ENCODE results near the gene TRIM8. TPM values are rescaled to one million over a fixed set of nuclear protein-coding genes. Genes with fewer than 3 reads are reported as not detected.

The TRIM8 gene
- total and polyA plus RNA-seq, 2 of the 8 experiments (the other 6 are each of a cell fraction or from before 2014, with no cell fraction given): 24.9 to 38.8 TPM

GRCh38 chr10:102702742-102703141 lies 58.5 kb downstream of the TRIM8 start:
- 88% methylated on average over 2 of the region's 2 CpGs; no CpG with 5 or more reads in 1 of the 2 experiments for WGBS, 2 experiments (ENCODE audit: extremely low coverage in 1 of 2, insufficient coverage in 1 of 2, insufficient read length in 1 of 2, insufficient replicate concordance in 2 of 2, low coverage in 1 of 2, low lambda C conversion rate in 2 of 2, missing lambda C conversion rate in 1 of 2)
- H3K27ac ChIP-seq (ENCODE audit: low read depth, low read length): no peak overlapping the region
- H3K4me2 ChIP-seq (ENCODE audit: insufficient read depth in 1 of 2, low read depth in 2 of 2, low read length in 2 of 2): no peak overlapping the region
- no peak overlapping the region for H4K91ac ChIP-seq (replicated peaks; ENCODE audit: insufficient read length, low read length)
- no peak overlapping the region for H2BK120ac ChIP-seq (replicated peaks; ENCODE audit: low read depth, low read length)
- no peaks in the 10 kb centered on the region for H3K23me2 ChIP-seq (ENCODE audit: low read depth, low read length)
- no peaks in the 10 kb centered on the region for H3K79me2 ChIP-seq (ENCODE audit: control insufficient read depth in 1 of 2, insufficient read depth in 2 of 2, low read length in 2 of 2)
- ChIA-PET POLR2A (ENCODE audit: partially characterized antibody) (interaction anchor here (1.3 kb wide), 1 partner anchor 53 kb away, joined by 3 read pairs; no protein-coding TSS in a partner anchor), CTCF (ENCODE audit: partially characterized antibody) (interaction anchor here (0.9 to 1.0 kb wide), 2 partner anchors 27 to 32 kb away, joined by 3 read pairs; no protein-coding TSS in a partner anchor)
- H3K4ac ChIP-seq (replicated peaks; ENCODE audit: insufficient read length, low read depth, low read length): no peak overlapping the region
- no peak overlapping the region for H4K8ac ChIP-seq (ENCODE audit: extremely low read depth, insufficient read depth, low read length)
- H4K20me1 ChIP-seq (replicated peaks in 1 of 2; ENCODE audit: control insufficient read depth in 1 of 2, insufficient read depth in 2 of 2, low read length in 2 of 2): peaks cover 0 to 4% of the 10 kb centered on the region in 2 experiments
- H4K5ac ChIP-seq (ENCODE audit: insufficient read length, low read depth, low read length): no peak overlapping the region
- no peak overlapping the region for H2BK12ac ChIP-seq (ENCODE audit: low read depth, low read length)
- no peak overlapping the region for H2AFZ ChIP-seq (ENCODE audit: low read length)
- no peaks in the 10 kb centered on the region for H3K9me3 ChIP-seq (ENCODE audit: insufficient read depth in 2 of 2, low read depth in 1 of 2, low read length in 1 of 2)
- H3K9ac ChIP-seq (replicated peaks in 1 of 4; ENCODE audit: extremely low read depth in 1 of 4, low read depth in 3 of 4, low read length in 3 of 4): no peak overlapping the region
- no peak overlapping the region for H3K4me3 ChIP-seq (ENCODE audit: extremely low read depth in 1 of 4, insufficient read depth in 2 of 4, low read depth in 3 of 4, low read length in 4 of 4)
- H3K18ac ChIP-seq (ENCODE audit: extremely low read depth, low read length): no peak overlapping the region
- no peak for DNase-seq (ENCODE audit: low read depth in 1 of 2, low spot score in 2 of 2)
- H3K4me1 ChIP-seq (replicated peaks in 1 of 4; ENCODE audit: control insufficient read depth in 3 of 4, insufficient read depth in 4 of 4, low read length in 3 of 4): no peaks in the 10 kb centered on the region
- peaks cover 0 to 15% (median 8%) of the 10 kb centered on the region in 4 experiments; a peak in 5 of 8 replicates for H3K36me3 ChIP-seq (ENCODE audit: control insufficient read depth in 2 of 4, insufficient read depth in 4 of 4, low read length in 3 of 4)
- no peak overlapping the region for H3K23ac ChIP-seq (ENCODE audit: insufficient read length)
- no peak for TF ChIP-seq BACH1 (IDR thresholded peaks at IDR 0.05; ENCODE audit: low read length)
- TF ChIP-seq RAD21 (IDR thresholded peaks at IDR 0.05 in 1 of 2, conservative IDR thresholded peaks at IDR 0.05 in 1 of 2; ENCODE audit: low read depth in 2 of 2, low read length in 2 of 2): no peak
- no peak for TF ChIP-seq JUN (IDR thresholded peaks at IDR 0.05; ENCODE audit: low read depth, low read length)
- H2BK5ac ChIP-seq (ENCODE audit: low read depth, low read length): no peak overlapping the region
- H3K27me3 ChIP-seq (replicated peaks in 1 of 4; ENCODE audit: control insufficient read depth in 3 of 4, extremely low read depth in 1 of 4, insufficient read depth in 3 of 4, low read length in 3 of 4): no peaks in the 10 kb centered on the region
- peaks cover 2% of the 10 kb centered on the region; the same call in 1 of the 2 replicates for H3K79me1 ChIP-seq (ENCODE audit: low read depth, low read length)
- no peak overlapping the region for H2BK20ac ChIP-seq (ENCODE audit: low read length)
- H2BK15ac ChIP-seq (ENCODE audit: low read length): no peak overlapping the region
- no peak overlapping the region for H3K14ac ChIP-seq (ENCODE audit: insufficient read length)
- no peak overlapping the region for H3K56ac ChIP-seq (replicated peaks; ENCODE audit: insufficient read length, low read depth, low read length)
- FAIRE-seq: no peak
- no peak overlapping the region for H2AK5ac ChIP-seq (ENCODE audit: low read depth, low read length)
